Sigmoid colon (tissue), 7 donors: ENCODE measurements around the gene ADAMTS2. TPM values are rescaled to one million over a fixed set of nuclear protein-coding genes. Genes with fewer than 3 reads are reported as not detected.

Source experiments
- DNase-seq: peaks from one replicate; pipeline ENCODE4 v3.0.0-alpha.2; 2019
- H3K27ac ChIP-seq, 4 donors: fragments of 200-600 bp; sonication (generic); one replicate each; pipeline ENCODE4 v1.5.1; 2016 to 2019; ENCODE audit warnings: mild to moderate bottlenecking in 1 of 4
- H3K27me3 ChIP-seq, 3 donors: fragments of 200-600 bp; sonication (generic); one replicate each; pipeline ENCODE4 v1.5.1; 2019; ENCODE audit warnings: mild to moderate bottlenecking in 1 of 3
- H3K36me3 ChIP-seq, 4 donors: fragments of 200-600 bp; sonication (generic); one replicate each; pipeline ENCODE4 v1.5.1; 2016 to 2019
- H3K4me1 ChIP-seq, 4 donors: fragments of 200-600 bp; sonication (generic); one replicate each; pipeline ENCODE4 v1.5.1; 2017 to 2019
- H3K4me3 ChIP-seq, 4 donors: fragments of 200-600 bp; sonication (generic); one replicate each; pipeline ENCODE4 v1.5.1; 2017 to 2019; ENCODE audit warnings: mild to moderate bottlenecking in 2 of 4, moderate library complexity in 1 of 4
- H3K9me3 ChIP-seq, 4 donors: fragments of 200-600 bp in 3 of 4; sonication (generic) in 3 of 4; one replicate each; pipeline versions ENCODE4 v1.5.1 to v1.6.1; 2013 to 2019
- EP300 ChIP-seq, 4 donors: sonication (generic); formaldehyde crosslinking; IDR thresholded peaks; one replicate each; pipeline ENCODE4 v1.6.1; 2017; ENCODE audit warnings: antibody characterized with exemption in 4 of 4
- POLR2A ChIP-seq, 2 donors: fragments of 450-650 bp; IDR thresholded peaks; one replicate each; pipeline ENCODE4 v1.6.1; 2016; ENCODE audit warnings: antibody characterized with exemption in 2 of 2, mild to moderate bottlenecking in 2 of 2, moderate library complexity in 2 of 2
- POLR2AphosphoS5 ChIP-seq, 4 donors: sonication (generic); formaldehyde crosslinking; IDR thresholded peaks; one replicate each; pipeline ENCODE4 v1.6.1; 2017; ENCODE audit warnings: antibody characterized with exemption in 4 of 4
- WGBS, 2 donors: extraction: QIAGEN DNeasy Blood & Tissue Kit; methylation state at CpG; one replicate each; pipeline ENCODE4 v1.1.7; 2013; 5-methylcytosine and 5-hydroxymethylcytosine counted together
- intact Hi-C: fragments of 100-400 bp; cut with DNase I; formaldehyde crosslinking; loops from one replicate; pipeline ENCODE4 v1.15.1; 2023
- polyA plus RNA-seq, 3 donors: library from polyadenylated mRNA; stranded (reverse); fragments of 200-250 nt; gene quantifications; one replicate each; pipeline ENCODE4 v1.2.3, GENCODE V29; 2013
- total RNA-seq, 4 donors: library from RNA; depleted of rRNA; stranded (reverse); fragments of >200 nt; gene quantifications; one replicate each; pipeline ENCODE4 v1.1.0, GENCODE V29; 2016
- TF ChIP-seq, protein P1 (sequence below), 4 experiments: fragments of 450-650 bp in 3 of 4; fragments of 200-600 bp in 1 of 4; IDR thresholded peaks; one replicate each; pipeline ENCODE4 v1.5.1; 2016 to 2019; ENCODE audit warnings: antibody characterized with exemption in 4 of 4, mild to moderate bottlenecking in 3 of 4, moderate library complexity in 2 of 4
- donor health status: healthy with polysubstance abuse.
- donor health status: Bipolar disorder and iron deficiency.
- donor health status: healthy.

Gene ADAMTS2
- total and polyA plus RNA-seq, 7 donors, result 0.69 to 33.2 (median 9.2) TPM

- 84 to 90% methylated on average over 18 of the region's 18 CpGs for WGBS, 2 donors
- no peak for TF ChIP-seq POLR2A (IDR thresholded peaks at IDR 0.05)
- Histone ChIP-seq H3K27me3 (peaks cover 0 to 3% (median 0%) of the 10 kb centered on the region in 3 donors), H3K4me1 (no peaks in the 10 kb centered on the region), H3K4me3 (no peak overlapping the region), H3K27ac (no peak overlapping the region), H3K9me3 (peaks cover 0 to 4% (median 0%) of the 10 kb centered on the region in 4 donors), H3K36me3 (no peaks in the 10 kb centered on the region)
- no peak for DNase-seq
- intact Hi-C loops, result no loop called here
Measured at GRCh38 chr5:179362355-179362754, 17.1 kb upstream of the ADAMTS2 start.

- no peak for DNase-seq
- Histone ChIP-seq H3K27ac (no peak overlapping the region), H3K36me3 (no peaks in the 10 kb centered on the region), H3K27me3 (peaks cover 0 to 3% (median 0%) of the 10 kb centered on the region in 3 donors), H3K9me3 (peaks cover 0 to 4% (median 0%) of the 10 kb centered on the region in 4 donors), H3K4me1 (no peaks in the 10 kb centered on the region), H3K4me3 (no peak overlapping the region)
- TF ChIP-seq, protein P1, sequence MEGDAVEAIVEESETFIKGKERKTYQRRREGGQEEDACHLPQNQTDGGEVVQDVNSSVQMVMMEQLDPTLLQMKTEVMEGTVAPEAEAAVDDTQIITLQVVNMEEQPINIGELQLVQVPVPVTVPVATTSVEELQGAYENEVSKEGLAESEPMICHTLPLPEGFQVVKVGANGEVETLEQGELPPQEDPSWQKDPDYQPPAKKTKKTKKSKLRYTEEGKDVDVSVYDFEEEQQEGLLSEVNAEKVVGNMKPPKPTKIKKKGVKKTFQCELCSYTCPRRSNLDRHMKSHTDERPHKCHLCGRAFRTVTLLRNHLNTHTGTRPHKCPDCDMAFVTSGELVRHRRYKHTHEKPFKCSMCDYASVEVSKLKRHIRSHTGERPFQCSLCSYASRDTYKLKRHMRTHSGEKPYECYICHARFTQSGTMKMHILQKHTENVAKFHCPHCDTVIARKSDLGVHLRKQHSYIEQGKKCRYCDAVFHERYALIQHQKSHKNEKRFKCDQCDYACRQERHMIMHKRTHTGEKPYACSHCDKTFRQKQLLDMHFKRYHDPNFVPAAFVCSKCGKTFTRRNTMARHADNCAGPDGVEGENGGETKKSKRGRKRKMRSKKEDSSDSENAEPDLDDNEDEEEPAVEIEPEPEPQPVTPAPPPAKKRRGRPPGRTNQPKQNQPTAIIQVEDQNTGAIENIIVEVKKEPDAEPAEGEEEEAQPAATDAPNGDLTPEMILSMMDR (IDR thresholded peaks at IDR 0.05), result no peak
- TF ChIP-seq EP300 (IDR thresholded peaks at IDR 0.05) (no peak), POLR2AphosphoS5 (IDR thresholded peaks at IDR 0.05) (no peak), POLR2A (IDR thresholded peaks at IDR 0.05) (no peak)
- 80 to 81% methylated on average over 16 of the region's 16 CpGs for WGBS, 2 donors
- intact Hi-C loops, result no loop called here
Measured at GRCh38 chr5:179361037-179361603, 15.9 kb upstream of the ADAMTS2 start.

DNA sequence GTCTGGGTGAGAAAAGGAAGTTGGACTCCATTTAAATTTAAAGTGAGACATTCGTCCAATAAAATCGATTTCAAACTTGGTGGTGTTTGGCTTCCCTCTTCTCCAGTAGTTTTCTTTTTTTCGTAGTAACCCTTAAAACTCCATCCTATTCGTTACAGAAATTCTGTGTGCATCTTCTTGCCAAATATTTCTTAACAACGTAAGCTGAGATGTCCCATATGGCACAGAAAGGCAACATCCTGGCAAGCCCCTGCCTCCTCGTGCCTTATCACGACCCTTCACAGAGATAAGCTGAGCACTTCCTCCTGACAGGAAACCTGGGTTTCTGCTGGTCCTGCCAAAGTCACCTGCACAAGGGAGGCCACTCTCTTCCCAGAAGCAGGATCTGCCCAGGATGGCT, 11.8 kb upstream of the ADAMTS2 start:
- H3K27ac ChIP-seq, result peak overlapping the region in 3 of 4 donors; percentile 23 to 60 (median 31)
- DNase-seq, result no peak
- TF ChIP-seq, protein P1 (IDR thresholded peaks at IDR 0.05), result no peak
- TF ChIP-seq POLR2AphosphoS5 (IDR thresholded peaks at IDR 0.05), result peak in 1 of 4 donors; percentile 20
- WGBS, 2 donors, result 46 to 52% methylated on average over 7 of the region's 7 CpGs
- no peaks in the 10 kb centered on the region for H3K4me1 ChIP-seq
- no peak overlapping the region for H3K4me3 ChIP-seq
- no peaks in the 10 kb centered on the region for H3K27me3 ChIP-seq
- no peaks in the 10 kb centered on the region for H3K36me3 ChIP-seq
- H3K9me3 ChIP-seq, result peaks cover 0 to 4% (median 0%) of the 10 kb centered on the region in 4 donors
- intact Hi-C loops, result no loop called here

DNA sequence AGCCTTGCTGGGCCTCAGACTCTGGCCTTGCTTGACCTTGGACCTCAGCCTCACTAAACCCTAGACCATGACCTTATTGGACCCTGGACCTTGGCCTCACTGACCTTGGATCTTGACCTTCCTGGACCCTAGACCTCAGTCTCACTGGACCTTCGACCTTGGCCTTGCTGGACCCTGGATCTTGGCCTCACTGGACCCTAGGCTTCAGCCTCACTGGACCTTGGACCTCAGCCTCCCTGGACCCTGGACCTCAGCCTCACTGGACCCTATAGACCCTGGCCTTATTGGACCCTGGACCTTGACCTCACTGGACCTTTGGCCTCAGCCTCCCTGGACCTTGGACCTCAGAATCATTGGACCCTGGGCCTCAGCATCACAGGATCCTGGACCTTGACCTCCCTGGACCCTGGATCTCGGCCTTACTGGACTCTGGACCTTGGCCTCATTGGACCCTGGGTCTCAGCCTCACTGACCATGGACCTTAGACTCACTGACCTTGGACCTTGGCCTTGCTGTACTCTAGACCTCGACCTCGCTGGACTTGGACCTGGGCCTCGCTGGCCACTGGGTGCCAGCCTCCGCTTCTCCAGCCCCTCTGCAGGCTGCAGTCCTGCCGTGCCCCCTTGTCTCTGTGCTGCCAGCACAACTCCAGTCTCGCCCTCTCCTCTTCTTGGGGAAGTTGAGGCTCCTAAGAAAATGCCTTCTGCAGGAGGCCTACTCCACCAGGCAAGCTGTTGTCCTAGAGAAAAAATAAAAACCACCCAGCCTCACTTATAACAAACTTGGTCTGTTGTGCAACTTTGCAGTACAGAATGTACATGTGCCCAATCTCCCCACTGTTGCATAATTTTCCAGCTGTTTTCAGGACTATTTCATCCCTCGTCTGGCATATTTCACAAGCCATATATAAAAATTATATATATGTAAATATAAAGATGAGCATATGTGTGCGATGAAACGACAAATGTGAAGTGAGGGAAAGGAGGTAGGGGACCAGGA, 11.0 kb upstream of the ADAMTS2 start:
- Histone ChIP-seq H3K27me3 (no peaks in the 10 kb centered on the region), H3K27ac (peak overlapping the region; percentile 42 to 71 (median 62)), H3K9me3 (peaks cover 0 to 4% (median 0%) of the 10 kb centered on the region in 4 donors), H3K4me1 (no peaks in the 10 kb centered on the region), H3K36me3 (no peaks in the 10 kb centered on the region), H3K4me3 (no peak overlapping the region)
- intact Hi-C loops, result no loop called here
- 64 to 78% methylated on average over 11 of the region's 11 CpGs for WGBS, 2 donors
- no peak for DNase-seq
- TF ChIP-seq POLR2A (IDR thresholded peaks at IDR 0.05), result no peak
- peak in 2 of 4 donors; percentile 37 to 72 for TF ChIP-seq EP300 (IDR thresholded peaks at IDR 0.05)
- TF ChIP-seq, protein P1 (IDR thresholded peaks at IDR 0.05), result no peak
- TF ChIP-seq POLR2AphosphoS5 (IDR thresholded peaks at IDR 0.05), result peak; percentile 64 to 74 (median 68)

- H3K27ac ChIP-seq, result no peak overlapping the region
- no peak for DNase-seq
- H3K27me3 ChIP-seq, result no peaks in the 10 kb centered on the region
- 79 to 87% methylated on average over 23 of the region's 23 CpGs for WGBS, 2 donors
- intact Hi-C loops, result no loop called here
- H3K4me3 ChIP-seq, result no peak overlapping the region
- H3K4me1 ChIP-seq, result no peaks in the 10 kb centered on the region
- TF ChIP-seq POLR2A (IDR thresholded peaks at IDR 0.05), result no peak
- TF ChIP-seq POLR2AphosphoS5 (IDR thresholded peaks at IDR 0.05), result no peak
- no peak for TF ChIP-seq EP300 (IDR thresholded peaks at IDR 0.05)
- TF ChIP-seq, protein P1 (IDR thresholded peaks at IDR 0.05), result no peak
- no peaks in the 10 kb centered on the region for H3K36me3 ChIP-seq
- peaks cover 0 to 4% (median 0%) of the 10 kb centered on the region in 4 donors for H3K9me3 ChIP-seq
Measured at GRCh38 chr5:179354305-179354882, 9.1 kb upstream of the ADAMTS2 start.
